ENCODE results near the gene WAPL. TPM values are rescaled to one million over a fixed set of nuclear protein-coding genes. Genes with fewer than 3 reads are reported as not detected.

Gene WAPL
- total RNA-seq, 2 experiments from 2014 or later, result 51.1 to 75.7 TPM

- H3K27ac ChIP-seq (ENCODE audit: low read depth, low read length, poor library complexity, severe bottlenecking), result peak overlapping the region; percentile 70
- no peaks in the 10 kb centered on the region for H3K9me3 ChIP-seq (ENCODE audit: low read length)
- peaks cover 71% of the 10 kb centered on the region for H3K79me2 ChIP-seq (ENCODE audit: insufficient read depth, low read depth, low read length)
- peak; percentile 58 for DNase-seq (ENCODE audit: low spot score)
- no peaks in the 10 kb centered on the region for H3K9me2 ChIP-seq (ENCODE audit: insufficient read depth, low read length)
- peaks cover 20% of the 10 kb centered on the region for H4K20me1 ChIP-seq (ENCODE audit: insufficient read depth, low read length)
- POLR2A ChIA-PET, result interaction anchor here (0.6 to 2.5 kb wide), 10 partner anchors 9 to 129 kb away, joined by 3 to 15 read pairs (median 4); no protein-coding TSS in a partner anchor
- BruUV-seq (replicated peaks), result no TSS peak
- TF ChIP-seq, protein P1, sequence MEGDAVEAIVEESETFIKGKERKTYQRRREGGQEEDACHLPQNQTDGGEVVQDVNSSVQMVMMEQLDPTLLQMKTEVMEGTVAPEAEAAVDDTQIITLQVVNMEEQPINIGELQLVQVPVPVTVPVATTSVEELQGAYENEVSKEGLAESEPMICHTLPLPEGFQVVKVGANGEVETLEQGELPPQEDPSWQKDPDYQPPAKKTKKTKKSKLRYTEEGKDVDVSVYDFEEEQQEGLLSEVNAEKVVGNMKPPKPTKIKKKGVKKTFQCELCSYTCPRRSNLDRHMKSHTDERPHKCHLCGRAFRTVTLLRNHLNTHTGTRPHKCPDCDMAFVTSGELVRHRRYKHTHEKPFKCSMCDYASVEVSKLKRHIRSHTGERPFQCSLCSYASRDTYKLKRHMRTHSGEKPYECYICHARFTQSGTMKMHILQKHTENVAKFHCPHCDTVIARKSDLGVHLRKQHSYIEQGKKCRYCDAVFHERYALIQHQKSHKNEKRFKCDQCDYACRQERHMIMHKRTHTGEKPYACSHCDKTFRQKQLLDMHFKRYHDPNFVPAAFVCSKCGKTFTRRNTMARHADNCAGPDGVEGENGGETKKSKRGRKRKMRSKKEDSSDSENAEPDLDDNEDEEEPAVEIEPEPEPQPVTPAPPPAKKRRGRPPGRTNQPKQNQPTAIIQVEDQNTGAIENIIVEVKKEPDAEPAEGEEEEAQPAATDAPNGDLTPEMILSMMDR (conservative IDR thresholded peaks at IDR 0.05; ENCODE audit: low read length), result no peak
- TF ChIP-seq EZH2phosphoT487 (IDR thresholded peaks at IDR 0.05; ENCODE audit: borderline replicate concordance, low read depth, low read length), result no peak
- H3K4me3 ChIP-seq (ENCODE audit: low read depth, low read length, poor library complexity, severe bottlenecking), result peak overlapping the region; percentile 93
- peaks cover 63% of the 10 kb centered on the region for H3K4me1 ChIP-seq (ENCODE audit: insufficient read depth, low read length, poor library complexity, severe bottlenecking)
- peak overlapping the region; percentile 80 for H3K4me2 ChIP-seq (ENCODE audit: low read length)
- intact Hi-C loops (cut with micrococcal nuclease; ENCODE audit: unreplicated experiment), result loop anchor here (1.0 to 5.0 kb wide), 4 partner anchors 15 to 151 kb away; no protein-coding TSS in a partner anchor
- CTCF ChIA-PET (ENCODE audit: unreplicated experiment), result interaction anchor here (0.7 kb wide), 1 partner anchor 230 kb away, joined by 3 read pairs; no protein-coding TSS in a partner anchor
- H3K36me3 ChIP-seq (ENCODE audit: insufficient read depth, low read length), result peaks cover 41% of the 10 kb centered on the region
- H2AFZ ChIP-seq (ENCODE audit: low read length), result no peak overlapping the region
Measured at GRCh38 chr10:86520871-86521677, 518 bp downstream of the WAPL start.

GRCh38 chr10:86518781-86519180 lies 2.8 kb downstream of the WAPL start:
- no peak for TF ChIP-seq EZH2phosphoT487 (IDR thresholded peaks at IDR 0.05; ENCODE audit: borderline replicate concordance, low read depth, low read length)
- TF ChIP-seq, protein P1 (conservative IDR thresholded peaks at IDR 0.05; ENCODE audit: low read length), result no peak
- Histone ChIP-seq H3K9me2 (ENCODE audit: insufficient read depth, low read length) (no peaks in the 10 kb centered on the region), H2AFZ (ENCODE audit: low read length) (no peak overlapping the region), H4K20me1 (ENCODE audit: insufficient read depth, low read length) (peaks cover 29% of the 10 kb centered on the region), H3K4me2 (ENCODE audit: low read length) (peak overlapping the region; percentile 80), H3K36me3 (ENCODE audit: insufficient read depth, low read length) (peaks cover 62% of the 10 kb centered on the region), H3K27ac (ENCODE audit: low read depth, low read length, poor library complexity, severe bottlenecking) (no peak overlapping the region), H3K9me3 (ENCODE audit: low read length) (no peaks in the 10 kb centered on the region), H3K4me1 (ENCODE audit: insufficient read depth, low read length, poor library complexity, severe bottlenecking) (peaks cover 65% of the 10 kb centered on the region), H3K79me2 (ENCODE audit: insufficient read depth, low read depth, low read length) (peaks cover 93% of the 10 kb centered on the region), H3K4me3 (ENCODE audit: low read depth, low read length, poor library complexity, severe bottlenecking) (peak overlapping the region; percentile 93)
- CTCF ChIA-PET (ENCODE audit: unreplicated experiment), result no interaction called here
- intact Hi-C loops (cut with micrococcal nuclease; ENCODE audit: unreplicated experiment), result no loop called here
- DNase-seq (ENCODE audit: low spot score), result no peak
- POLR2A ChIA-PET, result interaction anchor here (0.6 to 2.0 kb wide), 8 partner anchors 9 to 1834 kb away, joined by 3 to 6 read pairs (median 4); no protein-coding TSS in a partner anchor
- BruUV-seq (replicated peaks), result no TSS peak

- Histone ChIP-seq H3K9me2 (ENCODE audit: insufficient read depth, low read length) (no peaks in the 10 kb centered on the region), H3K4me2 (ENCODE audit: low read length) (peak overlapping the region; percentile 60), H4K20me1 (ENCODE audit: insufficient read depth, low read length) (peaks cover 34% of the 10 kb centered on the region), H3K27ac (ENCODE audit: low read depth, low read length, poor library complexity, severe bottlenecking) (peak overlapping the region; percentile 39), H3K36me3 (ENCODE audit: insufficient read depth, low read length) (peaks cover 94% of the 10 kb centered on the region), H3K79me2 (ENCODE audit: insufficient read depth, low read depth, low read length) (peaks cover 100% of the 10 kb centered on the region), H3K4me1 (ENCODE audit: insufficient read depth, low read length, poor library complexity, severe bottlenecking) (peaks cover 74% of the 10 kb centered on the region), H3K9me3 (ENCODE audit: low read length) (no peaks in the 10 kb centered on the region), H2AFZ (ENCODE audit: low read length) (no peak overlapping the region), H3K4me3 (ENCODE audit: low read depth, low read length, poor library complexity, severe bottlenecking) (peak overlapping the region; percentile 13)
- ChIA-PET POLR2A (interaction anchor here (0.7 to 1.1 kb wide), 3 partner anchors 9 to 241 kb away, joined by 3 to 8 read pairs (median 4); partner anchors contain the start of gene WAPL), CTCF (ENCODE audit: unreplicated experiment) (no interaction called here)
- intact Hi-C loops (cut with micrococcal nuclease; ENCODE audit: unreplicated experiment), result no loop called here
- TF ChIP-seq, protein P1 (conservative IDR thresholded peaks at IDR 0.05; ENCODE audit: low read length), result no peak
- no peak for TF ChIP-seq EZH2phosphoT487 (IDR thresholded peaks at IDR 0.05; ENCODE audit: borderline replicate concordance, low read depth, low read length)
- BruUV-seq (replicated peaks), result no TSS peak
- no peak for DNase-seq (ENCODE audit: low spot score)
Measured at GRCh38 chr10:86512137-86512536, 9.5 kb downstream of the WAPL start.
